Caco-2 (cell line): ENCODE measurements around the gene EBNA1BP2. TPM values are rescaled to one million over a fixed set of nuclear protein-coding genes. Genes with fewer than 3 reads are reported as not detected.

Source experiments
- BruUV-seq: library from RNA; stranded (reverse); fragments of 400-500 nt; replicated peaks from 2 replicates; lab custom pipeline; 2021; lab: Mats Ljungman, UMichigan
- CTCF ChIA-PET: fragments of 300-600 bp; sonication (Branson Sonifier 250); formaldehyde crosslinking; loops from one replicate; lab custom pipeline; 2022; ENCODE audit warnings: antibody characterized with exemption; lab: Charles Lee
- POLR2A ChIA-PET: fragments of 300-600 bp; sonication (Branson Sonifier 250); formaldehyde crosslinking; loops from one replicate; lab custom pipeline; 2022; ENCODE audit warnings: antibody characterized with exemption; lab: Charles Lee
- DNase-seq, 2 experiments: peaks; one replicate each; pipeline versions ENCODE4 v3.0.0 to v3.0.0-alpha.2; 2020 to 2022
- H3K27me3 ChIP-seq: replicated peaks from 2 replicates; pipeline ENCODE4 v1.6.0; 2011; ENCODE audit warnings: low read length; ENCODE audit not compliant: control insufficient read depth, insufficient read depth
- H3K36me3 ChIP-seq: 2 replicates; pipeline ENCODE4 v1.5.1; 2011; ENCODE audit warnings: low read length; ENCODE audit not compliant: control insufficient read depth, insufficient read depth
- H3K4me1 ChIP-seq: fragments of 250-450 bp; sonication (Bioruptor Pico); 2 replicates; pipeline ENCODE4 v1.5.1; 2020; ENCODE audit warnings: mild to moderate bottlenecking
- H3K4me3 ChIP-seq: 2 replicates; pipeline ENCODE4 v1.5.1; 2011; ENCODE audit warnings: low read depth, mild to moderate bottlenecking, control low read depth, low read length
- H3K9me3 ChIP-seq: fragments of 250-450 bp; sonication (Bioruptor Pico); 2 replicates; pipeline ENCODE4 v1.5.1; 2020; ENCODE audit warnings: mild to moderate bottlenecking, moderate library complexity
- H3K27ac Mint-ChIP-seq: one replicate; pipeline ENCODE4 v1.8.0; 2022; ENCODE audit warnings: mixed read lengths; ENCODE audit not compliant: unreplicated experiment
- H3K27me3 Mint-ChIP-seq: one replicate; pipeline ENCODE4 v1.8.0; 2022; ENCODE audit warnings: mixed read lengths; ENCODE audit not compliant: insufficient read depth, unreplicated experiment
- H3K36me3 Mint-ChIP-seq: one replicate; pipeline ENCODE4 v1.8.0; 2022; ENCODE audit warnings: mild to moderate bottlenecking, mixed read lengths; ENCODE audit not compliant: insufficient read depth, unreplicated experiment
- H3K4me1 Mint-ChIP-seq: one replicate; pipeline ENCODE4 v1.8.0; 2022; ENCODE audit warnings: low read depth, mixed read lengths; ENCODE audit not compliant: unreplicated experiment
- H3K4me3 Mint-ChIP-seq: one replicate; pipeline ENCODE4 v1.8.0; 2022; ENCODE audit warnings: mild to moderate bottlenecking, moderate library complexity, mixed read lengths; ENCODE audit not compliant: unreplicated experiment
- H3K9me3 Mint-ChIP-seq: one replicate; pipeline ENCODE4 v1.8.0; 2022; ENCODE audit warnings: mixed read lengths; ENCODE audit not compliant: unreplicated experiment
- CTCF ChIP-seq, 2 experiments: fragments of 200-600 bp in 1 of 2; IDR thresholded peaks; 1 replicate in 1 of 2; 2 replicates in 1 of 2; pipeline versions ENCODE4 v1.5.1 to v1.8.0; 2011 to 2022; ENCODE audit warnings: antibody characterized with exemption in 1 of 2, control low read depth in 1 of 2, inconsistent platforms in 1 of 2, low read depth in 1 of 2, low read length in 1 of 2, mild to moderate bottlenecking in 1 of 2, moderate library complexity in 1 of 2; ENCODE audit not compliant: insufficient read depth in 1 of 2, severe bottlenecking in 1 of 2, unreplicated experiment in 1 of 2
- intact Hi-C: fragments of 100-400 bp; cut with micrococcal nuclease; formaldehyde crosslinking; loops from one replicate; pipeline ENCODE4 v1.10.0; 2022; ENCODE audit not compliant: unreplicated experiment
- total RNA-seq: library from RNA; stranded (reverse); gene quantifications from 2 replicates; pipeline ENCODE4 v1.2.3, GENCODE V29; 2022

Gene EBNA1BP2
- total RNA-seq, 1 experiment from 2014 or later: 56.3 TPM

DNA sequence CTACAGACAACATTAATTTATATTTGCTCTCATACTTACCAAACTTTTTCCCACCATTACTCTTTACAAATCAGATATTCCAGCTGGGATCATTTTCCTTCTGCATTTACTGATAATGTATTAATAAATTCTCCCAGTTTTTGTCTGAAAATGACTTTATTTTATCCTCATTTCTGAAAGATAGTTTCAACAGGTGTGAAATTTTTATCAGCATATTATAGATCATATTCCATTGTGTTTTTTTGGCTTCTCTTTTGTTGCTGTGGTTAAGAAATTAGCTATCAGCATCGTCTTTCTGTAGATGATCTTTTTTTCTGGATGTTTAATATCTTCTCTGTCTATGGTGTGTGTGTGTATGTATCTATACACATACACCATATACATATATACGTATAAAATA is 2.8 kb upstream of the EBNA1BP2 start:
- BruUV-seq: no TSS peak

DNA sequence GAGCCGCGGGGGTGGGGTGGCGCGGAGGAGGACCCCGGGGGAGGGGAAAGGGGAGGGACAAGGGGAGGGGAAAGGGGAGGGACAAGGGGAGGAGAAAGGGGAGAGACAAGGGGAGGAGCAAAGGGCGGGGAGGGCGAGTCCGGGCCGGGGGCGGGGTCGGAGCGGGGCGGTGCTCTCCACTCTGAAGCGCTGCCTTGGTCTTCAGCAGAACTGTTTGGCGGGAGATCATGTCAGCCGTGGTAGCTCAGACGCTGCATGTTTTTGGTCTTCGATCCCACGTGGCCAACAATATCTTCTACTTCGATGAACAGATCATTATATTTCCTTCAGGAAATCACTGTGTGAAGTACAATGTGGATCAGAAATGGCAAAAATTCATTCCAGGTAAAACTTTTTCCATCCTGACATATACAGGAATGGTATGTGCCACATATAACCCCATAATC is 460 bp upstream of the EBNA1BP2 start:
- H3K27me3 Mint-ChIP-seq: peaks cover 14% of the 10 kb centered on the region
- H3K4me1 ChIP-seq: peaks cover 3% of the 10 kb centered on the region
- TF ChIP-seq CTCF (IDR thresholded peaks at IDR 0.05; ENCODE audit: insufficient read depth in 1 of 2, low read depth in 1 of 2, low read length in 1 of 2, severe bottlenecking in 1 of 2, unreplicated experiment in 1 of 2): no peak
- peaks cover 38% of the 10 kb centered on the region for H3K36me3 Mint-ChIP-seq
- DNase-seq: peak; percentile 80 to 87
- peak overlapping the region; percentile 99 for H3K27ac Mint-ChIP-seq
- intact Hi-C loops: loop anchor here (1.0 kb wide), 1 partner anchor 34 kb away; no protein-coding TSS in a partner anchor
- H3K4me3 Mint-ChIP-seq: peak overlapping the region; percentile 99
- no peaks in the 10 kb centered on the region; the same call in 1 of the 2 replicates for H3K36me3 ChIP-seq
- ChIA-PET CTCF (interaction anchor here (1.0 kb wide), 1 partner anchor 326 kb away, joined by 3 read pairs; the partner anchor contains the start of gene ZNF691), POLR2A (interaction anchor here (0.7 to 1.5 kb wide), 2 partner anchors 34 to 51 kb away, joined by 4 to 17 read pairs; no protein-coding TSS in a partner anchor)
- BruUV-seq: no TSS peak
- H3K9me3 ChIP-seq: no peaks in the 10 kb centered on the region
- peak overlapping the region; percentile 83 for H3K4me3 ChIP-seq
- H3K4me1 Mint-ChIP-seq: peaks cover 7% of the 10 kb centered on the region
- no peaks in the 10 kb centered on the region for H3K9me3 Mint-ChIP-seq
- no peaks in the 10 kb centered on the region for H3K27me3 ChIP-seq

More for the DNA sequence above, 2.8 kb upstream of the EBNA1BP2 start:
- H3K4me1 Mint-ChIP-seq: peaks cover 7% of the 10 kb centered on the region
- ChIA-PET POLR2A (no interaction called here), CTCF (no interaction called here)
- H3K9me3 Mint-ChIP-seq: no peaks in the 10 kb centered on the region
- Histone ChIP-seq H3K9me3 (no peaks in the 10 kb centered on the region), H3K27me3 (no peaks in the 10 kb centered on the region), H3K4me3 (no peak overlapping the region), H3K4me1 (peaks cover 3% of the 10 kb centered on the region), H3K36me3 (no peaks in the 10 kb centered on the region)
- intact Hi-C loops: no loop called here
- no peak overlapping the region for H3K4me3 Mint-ChIP-seq
- no peak for TF ChIP-seq CTCF (IDR thresholded peaks at IDR 0.05; ENCODE audit: insufficient read depth in 1 of 2, low read depth in 1 of 2, low read length in 1 of 2, severe bottlenecking in 1 of 2, unreplicated experiment in 1 of 2)
- H3K27me3 Mint-ChIP-seq: peaks cover 14% of the 10 kb centered on the region
- peaks cover 19% of the 10 kb centered on the region for H3K36me3 Mint-ChIP-seq
- no peak for DNase-seq
- H3K27ac Mint-ChIP-seq: no peak overlapping the region

GRCh38 chr1:43171312-43171875 is 696 bp downstream of the EBNA1BP2 start:
- Mint-ChIP-seq H3K4me1 (peaks cover 7% of the 10 kb centered on the region), H3K9me3 (no peaks in the 10 kb centered on the region), H3K27ac (peak overlapping the region; percentile 99), H3K27me3 (peaks cover 5% of the 10 kb centered on the region), H3K36me3 (peaks cover 42% of the 10 kb centered on the region), H3K4me3 (peak overlapping the region; percentile 99)
- ChIA-PET CTCF (interaction anchor here (1.0 to 1.3 kb wide), 2 partner anchors 35 to 325 kb away, joined by 3 read pairs; partner anchors contain the start of gene ZNF691), POLR2A (interaction anchor here (1.5 kb wide), 1 partner anchor 36 kb away, joined by 17 read pairs; no protein-coding TSS in a partner anchor)
- Histone ChIP-seq H3K27me3 (no peaks in the 10 kb centered on the region), H3K4me1 (peaks cover 3% of the 10 kb centered on the region), H3K4me3 (peak overlapping the region; percentile 83), H3K36me3 (no peaks in the 10 kb centered on the region; the same call in 1 of the 2 replicates), H3K9me3 (no peaks in the 10 kb centered on the region)
- TSS peak; percentile 56 for BruUV-seq
- no peak for TF ChIP-seq CTCF (IDR thresholded peaks at IDR 0.05; ENCODE audit: insufficient read depth in 1 of 2, low read depth in 1 of 2, low read length in 1 of 2, severe bottlenecking in 1 of 2, unreplicated experiment in 1 of 2)
- intact Hi-C loops: no loop called here
- DNase-seq: peak in 1 of 2 experiments; percentile 1
